Testis (tissue), 2 donors: ENCODE measurements around the gene HLA-A.

ENCODE experiments used
- POLR2A ChIP-seq: fragments of 450-650 bp; IDR thresholded peaks from one replicate; pipeline ENCODE4 v1.6.1; 2017; ENCODE audit warnings: antibody characterized with exemption, mild to moderate bottlenecking, moderate library complexity
- TF ChIP-seq, protein P1 (sequence below), 3 experiments: fragments of 450-650 bp in 2 of 3; fragments of 200-600 bp in 1 of 3; sonication (generic) in 1 of 3; IDR thresholded peaks; one replicate each; pipeline ENCODE4 v1.5.1; 2016 to 2019; ENCODE audit warnings: antibody characterized with exemption in 3 of 3, mild to moderate bottlenecking in 2 of 3, moderate library complexity in 1 of 3

DNA sequence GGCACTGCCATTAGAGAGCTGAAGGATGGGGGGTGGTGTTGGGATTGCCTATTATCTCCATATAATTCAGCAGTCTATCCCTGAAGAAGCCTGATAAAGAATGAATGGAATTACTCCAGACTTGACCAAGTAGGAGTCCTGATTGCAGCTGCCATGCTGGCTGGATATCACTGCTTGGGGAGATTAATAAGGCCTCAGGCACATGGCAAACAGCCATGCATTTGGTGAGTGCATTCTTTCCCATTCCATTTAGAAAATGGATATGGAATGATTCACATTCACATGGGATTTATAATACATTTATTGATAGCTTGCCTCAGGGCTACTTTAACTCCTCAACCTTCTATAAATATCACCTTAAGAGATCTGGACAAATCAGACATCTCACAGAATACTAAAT lies 49.6 kb upstream of the HLA-A start:
- TF ChIP-seq, protein P1, sequence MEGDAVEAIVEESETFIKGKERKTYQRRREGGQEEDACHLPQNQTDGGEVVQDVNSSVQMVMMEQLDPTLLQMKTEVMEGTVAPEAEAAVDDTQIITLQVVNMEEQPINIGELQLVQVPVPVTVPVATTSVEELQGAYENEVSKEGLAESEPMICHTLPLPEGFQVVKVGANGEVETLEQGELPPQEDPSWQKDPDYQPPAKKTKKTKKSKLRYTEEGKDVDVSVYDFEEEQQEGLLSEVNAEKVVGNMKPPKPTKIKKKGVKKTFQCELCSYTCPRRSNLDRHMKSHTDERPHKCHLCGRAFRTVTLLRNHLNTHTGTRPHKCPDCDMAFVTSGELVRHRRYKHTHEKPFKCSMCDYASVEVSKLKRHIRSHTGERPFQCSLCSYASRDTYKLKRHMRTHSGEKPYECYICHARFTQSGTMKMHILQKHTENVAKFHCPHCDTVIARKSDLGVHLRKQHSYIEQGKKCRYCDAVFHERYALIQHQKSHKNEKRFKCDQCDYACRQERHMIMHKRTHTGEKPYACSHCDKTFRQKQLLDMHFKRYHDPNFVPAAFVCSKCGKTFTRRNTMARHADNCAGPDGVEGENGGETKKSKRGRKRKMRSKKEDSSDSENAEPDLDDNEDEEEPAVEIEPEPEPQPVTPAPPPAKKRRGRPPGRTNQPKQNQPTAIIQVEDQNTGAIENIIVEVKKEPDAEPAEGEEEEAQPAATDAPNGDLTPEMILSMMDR (IDR thresholded peaks at IDR 0.05) = no peak
- TF ChIP-seq POLR2A = no peak
